PC-9 (cell line): Measurements from ENCODE around the gene LTBP4. TPM values are rescaled to one million over a fixed set of nuclear protein-coding genes. Genes with fewer than 3 reads are reported as not detected.

ENCODE experiments used
- BruUV-seq: library from RNA; stranded (reverse); fragments of 400-500 nt; replicated peaks from 2 replicates; lab custom pipeline; 2021; lab: Mats Ljungman, UMichigan
- CTCF ChIA-PET: fragments of 300-600 bp; sonication (Branson Sonifier 250); formaldehyde crosslinking; loops from one replicate; lab custom pipeline; 2022; ENCODE audit warnings: antibody characterized with exemption; lab: Charles Lee
- POLR2A ChIA-PET: fragments of 300-600 bp; sonication (Branson Sonifier 250); formaldehyde crosslinking; loops from one replicate; lab custom pipeline; 2022; ENCODE audit warnings: antibody characterized with exemption; ENCODE audit not compliant: unreplicated experiment; lab: Charles Lee
- DNase-seq, 2 experiments: peaks; one replicate each; pipeline versions ENCODE4 v3.0.0 to v3.0.0-alpha.2; 2015 to 2022; ENCODE audit warnings: mixed read lengths in 1 of 2
- H2AFZ ChIP-seq: fragments of 200-600 bp; sonication (generic); 2 replicates; pipeline ENCODE4 v1.8.1; 2017; ENCODE audit warnings: antibody characterized with exemption
- H3F3A ChIP-seq: fragments of 200-600 bp; sonication (generic); 2 replicates; pipeline ENCODE4 v1.8.1; 2017; ENCODE audit warnings: antibody characterized with exemption, mild to moderate bottlenecking, low read depth; ENCODE audit not compliant: insufficient read depth
- H3K27ac ChIP-seq: fragments of 200-600 bp; sonication (generic); 2 replicates; pipeline ENCODE4 v1.6.1; 2016; ENCODE audit warnings: mixed run types
- H3K27me3 ChIP-seq: fragments of 200-600 bp; sonication (generic); 2 replicates; pipeline ENCODE4 v1.6.1; 2016; ENCODE audit warnings: low read depth, mixed run types; ENCODE audit not compliant: insufficient read depth
- H3K36me3 ChIP-seq: fragments of 200-600 bp; sonication (generic); 2 replicates; pipeline ENCODE4 v1.6.1; 2016; ENCODE audit warnings: low read depth, mixed run types
- H3K4me1 ChIP-seq: fragments of 200-600 bp; sonication (generic); replicated peaks from 2 replicates; pipeline ENCODE4 v1.6.1; 2016; ENCODE audit warnings: mixed run types; ENCODE audit not compliant: insufficient read depth
- H3K4me2 ChIP-seq: fragments of 200-600 bp; sonication (generic); 2 replicates; pipeline ENCODE4 v1.6.1; 2017; ENCODE audit warnings: mixed run types
- H3K4me3 ChIP-seq: fragments of 200-600 bp; sonication (generic); 2 replicates; pipeline ENCODE4 v1.6.1; 2016; ENCODE audit warnings: mixed run types
- H3K79me2 ChIP-seq: fragments of 200-600 bp; sonication (generic); 2 replicates; pipeline ENCODE4 v1.6.1; 2017; ENCODE audit warnings: low read depth, mixed run types
- H3K9me2 ChIP-seq: fragments of 200-600 bp; sonication (generic); 2 replicates; pipeline ENCODE4 v1.8.1; 2017; ENCODE audit warnings: mild to moderate bottlenecking; ENCODE audit not compliant: insufficient read depth
- H3K9me3 ChIP-seq: fragments of 200-600 bp; sonication (generic); 2 replicates; pipeline ENCODE4 v1.8.1; 2016; ENCODE audit warnings: low read depth; ENCODE audit not compliant: insufficient read depth
- H4K20me1 ChIP-seq: fragments of 200-600 bp; sonication (generic); 2 replicates; pipeline ENCODE4 v1.8.1; 2017; ENCODE audit not compliant: insufficient read depth
- CTCF ChIP-seq: fragments of 200-600 bp; sonication (generic); conservative IDR thresholded peaks from 2 replicates; pipeline ENCODE4 v1.6.1; 2017; ENCODE audit warnings: mixed run types, antibody characterized with exemption, mild to moderate bottlenecking, moderate library complexity
- EZH2 ChIP-seq: fragments of 200-600 bp; sonication (generic); IDR thresholded peaks from 2 replicates; pipeline ENCODE4 v1.8.0; 2017; ENCODE audit warnings: antibody characterized with exemption, low read depth
- intact Hi-C: fragments of 100-400 bp; cut with micrococcal nuclease; formaldehyde crosslinking; loops from one replicate; pipeline ENCODE4 v1.10.0; 2022; ENCODE audit not compliant: unreplicated experiment
- total RNA-seq: library from RNA; stranded (reverse); gene quantifications from 2 replicates; pipeline ENCODE4 v1.2.3, GENCODE V29; 2021

LTBP4 gene
- total RNA-seq, 1 experiment from 2014 or later: 163 TPM

- no peak overlapping the region for H3K27ac ChIP-seq
- H2AFZ ChIP-seq: no peak overlapping the region
- no peak overlapping the region for H3K4me2 ChIP-seq
- POLR2A ChIA-PET: interaction anchor here (0.7 kb wide), 1 partner anchor 16 kb away, joined by 4 read pairs; no protein-coding TSS in a partner anchor
- intact Hi-C loops: no loop called here
- no peak overlapping the region for H3K4me3 ChIP-seq
- H3K36me3 ChIP-seq: no peaks in the 10 kb centered on the region
- H3K4me1 ChIP-seq: peaks cover 15% of the 10 kb centered on the region; the same call in 1 of the 2 replicates
- H3K9me2 ChIP-seq: no peaks in the 10 kb centered on the region
- no peaks in the 10 kb centered on the region for H3K9me3 ChIP-seq
- CTCF ChIA-PET: no interaction called here
- TF ChIP-seq EZH2 (no peak), CTCF (no peak)
- BruUV-seq: no TSS peak
- no peaks in the 10 kb centered on the region for H3K27me3 ChIP-seq
- H4K20me1 ChIP-seq: no peaks in the 10 kb centered on the region
- no peaks in the 10 kb centered on the region for H3K79me2 ChIP-seq
- H3F3A ChIP-seq: peaks cover 18% of the 10 kb centered on the region
- DNase-seq: no peak
Observed at GRCh38 chr19:40586611-40587010, 14.6 kb upstream of the LTBP4 start.

GRCh38 chr19:40588110-40588854, 12.9 kb upstream of the LTBP4 start:
- TF ChIP-seq EZH2 (no peak), CTCF (no peak)
- intact Hi-C loops: no loop called here
- Histone ChIP-seq H4K20me1 (no peaks in the 10 kb centered on the region), H3K4me2 (no peak overlapping the region), H3K79me2 (no peaks in the 10 kb centered on the region), H3K4me1 (peaks cover 15% of the 10 kb centered on the region; the same call in 1 of the 2 replicates), H2AFZ (no peak overlapping the region), H3F3A (peaks cover 23% of the 10 kb centered on the region), H3K27ac (no peak overlapping the region), H3K4me3 (no peak overlapping the region), H3K36me3 (no peaks in the 10 kb centered on the region), H3K9me2 (no peaks in the 10 kb centered on the region), H3K9me3 (no peaks in the 10 kb centered on the region), H3K27me3 (no peaks in the 10 kb centered on the region)
- ChIA-PET POLR2A (no interaction called here), CTCF (no interaction called here)
- no TSS peak for BruUV-seq
- peak in 1 of 2 experiments; percentile 57 for DNase-seq

- Histone ChIP-seq H3K4me1 (peaks cover 15% of the 10 kb centered on the region; the same call in 1 of the 2 replicates), H3K27me3 (no peaks in the 10 kb centered on the region), H3K9me3 (no peaks in the 10 kb centered on the region), H4K20me1 (no peaks in the 10 kb centered on the region), H2AFZ (no peak overlapping the region), H3K4me2 (no peak overlapping the region), H3K36me3 (no peaks in the 10 kb centered on the region), H3K9me2 (no peaks in the 10 kb centered on the region), H3F3A (peaks cover 23% of the 10 kb centered on the region), H3K79me2 (no peaks in the 10 kb centered on the region), H3K27ac (no peak overlapping the region), H3K4me3 (no peak overlapping the region)
- CTCF ChIA-PET: no interaction called here
- POLR2A ChIA-PET: no interaction called here
- no peak for DNase-seq
- TF ChIP-seq CTCF: no peak
- TF ChIP-seq EZH2: no peak
- no TSS peak for BruUV-seq
- intact Hi-C loops: no loop called here
Observed at GRCh38 chr19:40588926-40589569, 12.1 kb upstream of the LTBP4 start.
